Measurements from ENCODE around the gene PRSS21.

DNA sequence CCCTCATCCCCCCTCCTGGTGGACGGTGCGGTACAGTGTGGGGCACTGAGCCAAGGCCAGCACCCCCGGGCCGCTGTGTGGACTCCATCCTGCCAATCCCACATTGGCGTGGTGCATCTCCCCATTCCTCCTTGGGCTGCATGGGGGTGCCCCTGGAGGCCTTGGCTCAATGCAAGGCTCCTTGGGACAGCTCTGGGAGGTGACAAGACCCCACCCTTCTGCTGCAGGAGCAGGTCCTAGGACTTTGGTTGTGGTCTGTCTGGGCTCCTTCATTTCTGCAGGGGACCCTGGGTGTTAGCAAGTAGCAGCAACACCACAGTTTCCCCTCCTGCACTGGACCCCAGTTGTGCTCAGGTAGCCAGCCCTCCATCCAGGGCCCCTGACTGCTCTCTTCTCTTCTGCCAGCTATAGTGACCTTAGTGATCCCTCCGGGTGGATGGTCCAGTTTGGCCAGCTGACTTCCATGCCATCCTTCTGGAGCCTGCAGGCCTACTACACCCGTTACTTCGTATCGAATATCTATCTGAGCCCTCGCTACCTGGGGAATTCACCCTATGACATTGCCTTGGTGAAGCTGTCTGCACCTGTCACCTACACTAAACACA lies 1.3 kb downstream of the PRSS21 start:
- TF ChIP-seq, protein P1, sequence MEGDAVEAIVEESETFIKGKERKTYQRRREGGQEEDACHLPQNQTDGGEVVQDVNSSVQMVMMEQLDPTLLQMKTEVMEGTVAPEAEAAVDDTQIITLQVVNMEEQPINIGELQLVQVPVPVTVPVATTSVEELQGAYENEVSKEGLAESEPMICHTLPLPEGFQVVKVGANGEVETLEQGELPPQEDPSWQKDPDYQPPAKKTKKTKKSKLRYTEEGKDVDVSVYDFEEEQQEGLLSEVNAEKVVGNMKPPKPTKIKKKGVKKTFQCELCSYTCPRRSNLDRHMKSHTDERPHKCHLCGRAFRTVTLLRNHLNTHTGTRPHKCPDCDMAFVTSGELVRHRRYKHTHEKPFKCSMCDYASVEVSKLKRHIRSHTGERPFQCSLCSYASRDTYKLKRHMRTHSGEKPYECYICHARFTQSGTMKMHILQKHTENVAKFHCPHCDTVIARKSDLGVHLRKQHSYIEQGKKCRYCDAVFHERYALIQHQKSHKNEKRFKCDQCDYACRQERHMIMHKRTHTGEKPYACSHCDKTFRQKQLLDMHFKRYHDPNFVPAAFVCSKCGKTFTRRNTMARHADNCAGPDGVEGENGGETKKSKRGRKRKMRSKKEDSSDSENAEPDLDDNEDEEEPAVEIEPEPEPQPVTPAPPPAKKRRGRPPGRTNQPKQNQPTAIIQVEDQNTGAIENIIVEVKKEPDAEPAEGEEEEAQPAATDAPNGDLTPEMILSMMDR (IDR thresholded peaks at IDR 0.05), result no peak
- no peak for TF ChIP-seq POLR2A (IDR thresholded peaks at IDR 0.05)
